Measurements from ENCODE around the gene CHML.

GRCh38 chr1:241591317-241591716, 48.9 kb downstream of the CHML start:
- TF ChIP-seq POLR2AphosphoS5 (IDR thresholded peaks at IDR 0.05), result no peak
- TF ChIP-seq, protein P1, sequence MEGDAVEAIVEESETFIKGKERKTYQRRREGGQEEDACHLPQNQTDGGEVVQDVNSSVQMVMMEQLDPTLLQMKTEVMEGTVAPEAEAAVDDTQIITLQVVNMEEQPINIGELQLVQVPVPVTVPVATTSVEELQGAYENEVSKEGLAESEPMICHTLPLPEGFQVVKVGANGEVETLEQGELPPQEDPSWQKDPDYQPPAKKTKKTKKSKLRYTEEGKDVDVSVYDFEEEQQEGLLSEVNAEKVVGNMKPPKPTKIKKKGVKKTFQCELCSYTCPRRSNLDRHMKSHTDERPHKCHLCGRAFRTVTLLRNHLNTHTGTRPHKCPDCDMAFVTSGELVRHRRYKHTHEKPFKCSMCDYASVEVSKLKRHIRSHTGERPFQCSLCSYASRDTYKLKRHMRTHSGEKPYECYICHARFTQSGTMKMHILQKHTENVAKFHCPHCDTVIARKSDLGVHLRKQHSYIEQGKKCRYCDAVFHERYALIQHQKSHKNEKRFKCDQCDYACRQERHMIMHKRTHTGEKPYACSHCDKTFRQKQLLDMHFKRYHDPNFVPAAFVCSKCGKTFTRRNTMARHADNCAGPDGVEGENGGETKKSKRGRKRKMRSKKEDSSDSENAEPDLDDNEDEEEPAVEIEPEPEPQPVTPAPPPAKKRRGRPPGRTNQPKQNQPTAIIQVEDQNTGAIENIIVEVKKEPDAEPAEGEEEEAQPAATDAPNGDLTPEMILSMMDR (IDR thresholded peaks at IDR 0.05), result no peak
